ENCODE measurements around the gene TRMT5.

The TRMT5 gene

GRCh38 chr14:60964904-60965303 lies 16.0 kb downstream of the TRMT5 start:
- H3K36me3 ChIP-seq (ENCODE audit: control insufficient read depth, insufficient read depth, low read length) = no peaks in the 10 kb centered on the region
- H3K9ac ChIP-seq (ENCODE audit: low read length) = no peak overlapping the region
- H3K4me3 ChIP-seq (ENCODE audit: low read depth, low read length) = no peak overlapping the region
- no peaks in the 10 kb centered on the region for H3K9me3 ChIP-seq (ENCODE audit: control insufficient read depth, insufficient read depth, low read depth, low read length)
- no peaks in the 10 kb centered on the region for H3K27me3 ChIP-seq (ENCODE audit: control insufficient read depth, insufficient read depth, low read length)
- H3K4me1 ChIP-seq (ENCODE audit: control insufficient read depth, insufficient read depth, low read length) = no peaks in the 10 kb centered on the region; the same call in 1 of the 2 replicates
- H3K27ac ChIP-seq (ENCODE audit: low read depth, low read length) = no peak overlapping the region

DNA sequence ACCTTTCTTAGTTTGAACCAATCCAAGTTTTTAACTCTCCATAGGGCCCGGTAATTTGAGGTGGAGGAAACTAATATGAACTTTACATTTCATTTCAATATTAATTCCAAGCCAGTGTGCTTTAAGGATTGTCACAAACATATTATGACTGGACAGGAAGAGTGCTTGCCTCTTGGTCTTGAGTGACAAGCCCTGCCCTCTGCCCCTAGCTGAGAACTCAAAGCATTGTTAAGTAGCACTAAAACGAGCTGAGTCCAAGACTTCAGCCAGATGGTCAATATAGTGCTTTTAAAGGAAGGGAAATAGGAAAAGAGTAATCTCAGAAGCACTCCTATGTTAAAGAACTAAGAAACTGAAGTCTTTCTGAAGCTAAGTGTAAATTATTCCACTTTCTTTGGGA lies 17.1 kb downstream of the TRMT5 start:
- H3K36me3 ChIP-seq (ENCODE audit: control insufficient read depth, insufficient read depth, low read length) = no peaks in the 10 kb centered on the region
- H3K9me3 ChIP-seq (ENCODE audit: control insufficient read depth, insufficient read depth, low read depth, low read length) = peaks cover 4% of the 10 kb centered on the region; the same call in 1 of the 2 replicates
- no peaks in the 10 kb centered on the region for H3K27me3 ChIP-seq (ENCODE audit: control insufficient read depth, insufficient read depth, low read length)
- H3K4me1 ChIP-seq (ENCODE audit: control insufficient read depth, insufficient read depth, low read length) = no peaks in the 10 kb centered on the region; the same call in 1 of the 2 replicates
- no peak overlapping the region for H3K27ac ChIP-seq (ENCODE audit: low read depth, low read length)
- no peak overlapping the region for H3K9ac ChIP-seq (ENCODE audit: low read length)
- H3K4me3 ChIP-seq (ENCODE audit: low read depth, low read length) = no peak overlapping the region

GRCh38 chr14:60958146-60958545 lies 22.7 kb downstream of the TRMT5 start:
- no peak overlapping the region for H3K4me3 ChIP-seq (ENCODE audit: low read depth, low read length)
- H3K4me1 ChIP-seq (ENCODE audit: control insufficient read depth, insufficient read depth, low read length) = no peaks in the 10 kb centered on the region
- H3K36me3 ChIP-seq (ENCODE audit: control insufficient read depth, insufficient read depth, low read length) = no peaks in the 10 kb centered on the region
- no peak overlapping the region for H3K9ac ChIP-seq (ENCODE audit: low read length)
- H3K27me3 ChIP-seq (ENCODE audit: control insufficient read depth, insufficient read depth, low read length) = no peaks in the 10 kb centered on the region
- H3K27ac ChIP-seq (ENCODE audit: low read depth, low read length) = no peak overlapping the region
- H3K9me3 ChIP-seq (ENCODE audit: control insufficient read depth, insufficient read depth, low read depth, low read length) = peaks cover 32% of the 10 kb centered on the region

DNA sequence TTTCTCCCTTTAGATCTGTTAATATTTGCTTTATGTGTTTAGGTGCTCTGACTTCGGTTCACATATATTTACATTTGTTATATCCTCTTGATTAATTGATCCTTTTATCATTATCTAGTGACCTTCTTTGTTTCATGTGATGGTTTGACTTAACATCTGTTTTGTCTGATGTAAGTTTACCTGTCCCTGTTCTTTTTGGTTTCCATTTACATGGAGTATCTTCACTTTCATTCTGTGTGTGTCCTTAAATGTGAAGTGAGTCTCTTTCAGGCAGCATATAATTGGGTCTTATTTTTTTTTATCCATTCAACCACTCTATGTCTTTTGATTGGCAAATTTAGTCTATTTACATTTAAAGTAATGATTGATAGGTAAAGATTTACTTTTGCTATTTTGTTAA lies 24.2 kb downstream of the TRMT5 start:
- H3K27ac ChIP-seq (ENCODE audit: low read depth, low read length) = no peak overlapping the region
- H3K27me3 ChIP-seq (ENCODE audit: control insufficient read depth, insufficient read depth, low read length) = no peaks in the 10 kb centered on the region
- H3K9me3 ChIP-seq (ENCODE audit: control insufficient read depth, insufficient read depth, low read depth, low read length) = peaks cover 32% of the 10 kb centered on the region
- H3K4me1 ChIP-seq (ENCODE audit: control insufficient read depth, insufficient read depth, low read length) = no peaks in the 10 kb centered on the region
- no peak overlapping the region for H3K9ac ChIP-seq (ENCODE audit: low read length)
- no peak overlapping the region for H3K4me3 ChIP-seq (ENCODE audit: low read depth, low read length)
- H3K36me3 ChIP-seq (ENCODE audit: control insufficient read depth, insufficient read depth, low read length) = no peaks in the 10 kb centered on the region

GRCh38 chr14:60956202-60956601 lies 24.7 kb downstream of the TRMT5 start:
- Histone ChIP-seq H3K4me1 (ENCODE audit: control insufficient read depth, insufficient read depth, low read length) (no peaks in the 10 kb centered on the region), H3K27ac (ENCODE audit: low read depth, low read length) (no peak overlapping the region), H3K9me3 (ENCODE audit: control insufficient read depth, insufficient read depth, low read depth, low read length) (peaks cover 32% of the 10 kb centered on the region), H3K4me3 (ENCODE audit: low read depth, low read length) (no peak overlapping the region), H3K36me3 (ENCODE audit: control insufficient read depth, insufficient read depth, low read length) (no peaks in the 10 kb centered on the region), H3K9ac (ENCODE audit: low read length) (no peak overlapping the region), H3K27me3 (ENCODE audit: control insufficient read depth, insufficient read depth, low read length) (no peaks in the 10 kb centered on the region)

- Histone ChIP-seq H3K27ac (ENCODE audit: low read depth, low read length) (no peak overlapping the region), H3K27me3 (ENCODE audit: control insufficient read depth, insufficient read depth, low read length) (no peaks in the 10 kb centered on the region), H3K4me1 (ENCODE audit: control insufficient read depth, insufficient read depth, low read length) (no peaks in the 10 kb centered on the region)
Measured at GRCh38 chr14:60951776-60952435, 29.0 kb downstream of the TRMT5 start.

GRCh38 chr14:60946773-60947172 lies 34.1 kb downstream of the TRMT5 start:
- H3K36me3 ChIP-seq (ENCODE audit: control insufficient read depth, insufficient read depth, low read length) = no peaks in the 10 kb centered on the region
- H3K27ac ChIP-seq (ENCODE audit: low read depth, low read length) = no peak overlapping the region
- H3K4me3 ChIP-seq (ENCODE audit: low read depth, low read length) = no peak overlapping the region
- H3K9me3 ChIP-seq (ENCODE audit: control insufficient read depth, insufficient read depth, low read depth, low read length) = no peaks in the 10 kb centered on the region
- H3K9ac ChIP-seq (ENCODE audit: low read length) = no peak overlapping the region
- no peaks in the 10 kb centered on the region for H3K27me3 ChIP-seq (ENCODE audit: control insufficient read depth, insufficient read depth, low read length)
- peaks cover 5% of the 10 kb centered on the region; the same call in 1 of the 2 replicates for H3K4me1 ChIP-seq (ENCODE audit: control insufficient read depth, insufficient read depth, low read length)

More at GRCh38 chr14:60951776-60952435, 29.0 kb downstream of the TRMT5 start:
- no peak overlapping the region for H3K9ac ChIP-seq (ENCODE audit: low read length)
- H3K9me3 ChIP-seq (ENCODE audit: control insufficient read depth, insufficient read depth, low read depth, low read length) = peaks cover 17% of the 10 kb centered on the region; the same call in 1 of the 2 replicates
- H3K4me3 ChIP-seq (ENCODE audit: low read depth, low read length) = no peak overlapping the region
- no peaks in the 10 kb centered on the region for H3K36me3 ChIP-seq (ENCODE audit: control insufficient read depth, insufficient read depth, low read length)

GRCh38 chr14:60945984-60946383 lies 34.9 kb downstream of the TRMT5 start:
- no peak overlapping the region for H3K9ac ChIP-seq (ENCODE audit: low read length)
- no peaks in the 10 kb centered on the region for H3K9me3 ChIP-seq (ENCODE audit: control insufficient read depth, insufficient read depth, low read depth, low read length)
- H3K4me1 ChIP-seq (ENCODE audit: control insufficient read depth, insufficient read depth, low read length) = peaks cover 5% of the 10 kb centered on the region; the same call in 1 of the 2 replicates
- no peaks in the 10 kb centered on the region for H3K27me3 ChIP-seq (ENCODE audit: control insufficient read depth, insufficient read depth, low read length)
- H3K36me3 ChIP-seq (ENCODE audit: control insufficient read depth, insufficient read depth, low read length) = no peaks in the 10 kb centered on the region
- no peak overlapping the region for H3K4me3 ChIP-seq (ENCODE audit: low read depth, low read length)
- H3K27ac ChIP-seq (ENCODE audit: low read depth, low read length) = no peak overlapping the region

GRCh38 chr14:60944204-60944603 lies 36.7 kb downstream of the TRMT5 start:
- Histone ChIP-seq H3K27me3 (ENCODE audit: control insufficient read depth, insufficient read depth, low read length) (no peaks in the 10 kb centered on the region), H3K4me3 (ENCODE audit: low read depth, low read length) (no peak overlapping the region), H3K9me3 (ENCODE audit: control insufficient read depth, insufficient read depth, low read depth, low read length) (no peaks in the 10 kb centered on the region), H3K27ac (ENCODE audit: low read depth, low read length) (no peak overlapping the region), H3K9ac (ENCODE audit: low read length) (no peak overlapping the region), H3K4me1 (ENCODE audit: control insufficient read depth, insufficient read depth, low read length) (peaks cover 5% of the 10 kb centered on the region; the same call in 1 of the 2 replicates), H3K36me3 (ENCODE audit: control insufficient read depth, insufficient read depth, low read length) (no peaks in the 10 kb centered on the region)

DNA sequence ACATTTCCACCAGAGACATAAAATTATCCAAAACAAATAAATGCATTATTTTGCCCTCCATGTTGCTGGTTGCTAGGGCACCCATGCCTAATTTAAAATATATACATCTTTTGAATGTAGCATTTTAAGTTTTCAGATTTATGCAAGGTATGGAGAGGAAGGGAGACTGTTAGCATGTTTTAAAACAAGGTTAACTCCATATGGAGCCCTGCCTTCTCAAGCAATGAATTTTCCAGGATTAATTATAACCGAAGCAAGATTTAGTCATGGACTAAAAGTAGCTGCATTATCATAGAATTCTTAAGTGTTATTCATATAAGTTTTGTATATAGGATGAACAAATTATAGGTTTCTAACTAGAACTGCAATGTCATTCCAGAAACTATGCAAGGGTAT lies 37.2 kb downstream of the TRMT5 start:
- Histone ChIP-seq H3K9me3 (ENCODE audit: control insufficient read depth, insufficient read depth, low read depth, low read length) (no peaks in the 10 kb centered on the region), H3K36me3 (ENCODE audit: control insufficient read depth, insufficient read depth, low read length) (no peaks in the 10 kb centered on the region), H3K27me3 (ENCODE audit: control insufficient read depth, insufficient read depth, low read length) (no peaks in the 10 kb centered on the region), H3K27ac (ENCODE audit: low read depth, low read length) (no peak overlapping the region), H3K4me1 (ENCODE audit: control insufficient read depth, insufficient read depth, low read length) (peaks cover 5% of the 10 kb centered on the region; the same call in 1 of the 2 replicates), H3K4me3 (ENCODE audit: low read depth, low read length) (no peak overlapping the region), H3K9ac (ENCODE audit: low read length) (no peak overlapping the region)

GRCh38 chr14:60935319-60935718 lies 45.6 kb downstream of the TRMT5 start:
- peaks cover 4% of the 10 kb centered on the region for H3K4me1 ChIP-seq (ENCODE audit: control insufficient read depth, insufficient read depth, low read length)
- H3K9ac ChIP-seq (ENCODE audit: low read length) = no peak overlapping the region
- no peaks in the 10 kb centered on the region for H3K27me3 ChIP-seq (ENCODE audit: control insufficient read depth, insufficient read depth, low read length)
- H3K36me3 ChIP-seq (ENCODE audit: control insufficient read depth, insufficient read depth, low read length) = no peaks in the 10 kb centered on the region
- H3K9me3 ChIP-seq (ENCODE audit: control insufficient read depth, insufficient read depth, low read depth, low read length) = 0 out of 2 replicates have a peak, but pooled peaks cover 3% of the 10 kb centered on the region
- H3K4me3 ChIP-seq (ENCODE audit: low read depth, low read length) = no peak overlapping the region
- no peak overlapping the region for H3K27ac ChIP-seq (ENCODE audit: low read depth, low read length)

Measured in HUES6 (cell line).